HG02759 (cell line): ENCODE measurements around the gene TTI1.

ENCODE experiments used
- ATAC-seq: cut with Tn5 transposase; IDR thresholded peaks from one replicate; pipeline ENCODE4 v1.9.1; 2021; ENCODE audit warnings: mild to moderate bottlenecking, moderate library complexity; ENCODE audit not compliant: unreplicated experiment

The TTI1 gene

GRCh38 chr20:37989601-37990295, 43.5 kb downstream of the TTI1 start:
- ATAC-seq = no peak

- ATAC-seq = no peak
Measured at GRCh38 chr20:37988306-37988954, 44.8 kb downstream of the TTI1 start.

GRCh38 chr20:37987602-37988290, 45.5 kb downstream of the TTI1 start:
- no peak for ATAC-seq

GRCh38 chr20:37986873-37987601, 46.2 kb downstream of the TTI1 start:
- ATAC-seq = no peak

- ATAC-seq = no peak
Measured at GRCh38 chr20:37986044-37986858, 47.0 kb downstream of the TTI1 start.

- ATAC-seq = no peak
Measured at GRCh38 chr20:37984018-37984785, 49.1 kb downstream of the TTI1 start.

- ATAC-seq = no peak
Measured at GRCh38 chr20:37983286-37983685, 50.0 kb downstream of the TTI1 start.

- ATAC-seq = no peak
Measured at GRCh38 chr20:37981568-37981967, 51.7 kb downstream of the TTI1 start.

- no peak for ATAC-seq
Measured at GRCh38 chr20:37980876-37981275, 52.4 kb downstream of the TTI1 start.

GRCh38 chr20:37980383-37980782, 52.9 kb downstream of the TTI1 start:
- ATAC-seq = no peak

GRCh38 chr20:37979021-37979985, 54.0 kb downstream of the TTI1 start:
- no peak for ATAC-seq

- no peak for ATAC-seq
Measured at GRCh38 chr20:37977786-37978185, 55.5 kb downstream of the TTI1 start.

- ATAC-seq = no peak
Measured at GRCh38 chr20:37977338-37977737, 55.9 kb downstream of the TTI1 start.

GRCh38 chr20:37976887-37977286, 56.4 kb downstream of the TTI1 start:
- no peak for ATAC-seq

GRCh38 chr20:37973059-37973910, 60.0 kb downstream of the TTI1 start:
- no peak for ATAC-seq

GRCh38 chr20:37972256-37973058, 60.8 kb downstream of the TTI1 start:
- ATAC-seq = no peak

GRCh38 chr20:37971561-37972127, 61.6 kb downstream of the TTI1 start:
- no peak for ATAC-seq
